ENCODE measurements around the gene GPC5.

- TF ChIP-seq CTCF (IDR thresholded peaks at IDR 0.05): no peak
- TF ChIP-seq POLR2A (IDR thresholded peaks at IDR 0.05): no peak
Observed at GRCh38 chr13:91520952-91521351, 122.5 kb downstream of the GPC5 start.

Data from uterus (tissue), 2 donors.